CD8-positive, alpha-beta memory T cell (primary cell): ENCODE data around the gene RRN3. TPM values are rescaled to one million over a fixed set of nuclear protein-coding genes. Genes with fewer than 3 reads are reported as not detected.
"Not testable (repeated sequence)": the region's sequence is repeated elsewhere in the genome, so short reads cannot be mapped to it uniquely, and the experiment has no call there.

Source experiments
- CTCF ChIA-PET: fragments of 350-600 bp; sonication (Branson Sonifier 250); formaldehyde crosslinking; loops from one replicate; lab custom pipeline; 2021; ENCODE audit warnings: antibody characterized with exemption; lab: Charles Lee
- POLR2A ChIA-PET: fragments of 350-600 bp; sonication (Branson Sonifier 250); formaldehyde crosslinking; loops from one replicate; lab custom pipeline; 2021; ENCODE audit warnings: antibody characterized with exemption; lab: Charles Lee
- DNase-seq, 5 donors: peaks; one replicate each; pipeline versions ENCODE4 v3.0.0 to v3.0.0-alpha.2; 2020 to 2022; ENCODE audit warnings: mixed read lengths in 1 of 5
- H3K27ac ChIP-seq: one replicate; pipeline ENCODE4 v1.7.0; 2013; ENCODE audit warnings: low read depth, mild to moderate bottlenecking, low read length, moderate library complexity
- H3K27me3 ChIP-seq: 2 replicates; pipeline ENCODE4 v1.7.0; 2013; ENCODE audit warnings: low read length, mild to moderate bottlenecking; ENCODE audit not compliant: insufficient read depth, poor library complexity, severe bottlenecking
- H3K36me3 ChIP-seq: 2 replicates; pipeline ENCODE4 v1.7.0; 2013; ENCODE audit warnings: mild to moderate bottlenecking, low read length, moderate library complexity; ENCODE audit not compliant: insufficient read depth
- H3K4me1 ChIP-seq: 2 replicates; pipeline ENCODE4 v1.7.0; 2013; ENCODE audit warnings: mild to moderate bottlenecking, low read length, moderate library complexity; ENCODE audit not compliant: insufficient read depth
- H3K4me3 ChIP-seq: 2 replicates; pipeline ENCODE4 v1.7.0; 2013; ENCODE audit warnings: mild to moderate bottlenecking, low read length
- H3K9me3 ChIP-seq: 2 replicates; pipeline ENCODE4 v1.7.0; 2013; ENCODE audit warnings: mild to moderate bottlenecking, low read length
- H3K27ac Mint-ChIP-seq, 8 donors: one replicate each; pipeline ENCODE4 v1.8.0; 2020 to 2021; ENCODE audit warnings: mixed read lengths in 8 of 8, mild to moderate bottlenecking in 6 of 8, inconsistent platforms in 3 of 8, moderate library complexity in 3 of 8
- H3K27me3 Mint-ChIP-seq, 2 donors: one replicate each; pipeline ENCODE4 v1.8.0; 2020 to 2021; ENCODE audit warnings: mixed read lengths in 2 of 2, mild to moderate bottlenecking in 1 of 2, moderate library complexity in 1 of 2
- H3K36me3 Mint-ChIP-seq, 3 donors: one replicate each; pipeline ENCODE4 v1.8.0; 2020 to 2021; ENCODE audit warnings: mixed read lengths in 3 of 3, inconsistent platforms in 1 of 3, mild to moderate bottlenecking in 1 of 3
- H3K4me1 Mint-ChIP-seq, 3 donors: one replicate each; pipeline ENCODE4 v1.8.0; 2020 to 2021; ENCODE audit warnings: mixed read lengths in 3 of 3, inconsistent platforms in 1 of 3, mild to moderate bottlenecking in 1 of 3
- H3K4me3 Mint-ChIP-seq, 7 donors: one replicate each; pipeline ENCODE4 v1.8.0; 2020 to 2021; ENCODE audit warnings: mixed read lengths in 7 of 7, mild to moderate bottlenecking in 6 of 7, moderate library complexity in 4 of 7, inconsistent platforms in 2 of 7
- H3K9me3 Mint-ChIP-seq, 5 donors: one replicate each; pipeline ENCODE4 v1.8.0; 2020 to 2022; ENCODE audit warnings: mixed read lengths in 5 of 5, mild to moderate bottlenecking in 3 of 5, moderate library complexity in 2 of 5, inconsistent platforms in 1 of 5
- polyA plus RNA-seq: library from polyadenylated mRNA; unstranded; fragments of 300-500 nt; fragmentation: Illumina TruSeq; gene quantifications from one replicate; pipeline ENCODE4 v1.2.3, GENCODE V29; 2021
- total RNA-seq, 2 experiments: library from RNA; stranded (reverse); gene quantifications; one replicate each; pipeline ENCODE4 v1.2.3, GENCODE V29; 2021

Gene RRN3
- total and polyA plus RNA-seq, 3 experiments from 2014 or later, result 30.2 to 58.4 (median 58.3) TPM

DNA sequence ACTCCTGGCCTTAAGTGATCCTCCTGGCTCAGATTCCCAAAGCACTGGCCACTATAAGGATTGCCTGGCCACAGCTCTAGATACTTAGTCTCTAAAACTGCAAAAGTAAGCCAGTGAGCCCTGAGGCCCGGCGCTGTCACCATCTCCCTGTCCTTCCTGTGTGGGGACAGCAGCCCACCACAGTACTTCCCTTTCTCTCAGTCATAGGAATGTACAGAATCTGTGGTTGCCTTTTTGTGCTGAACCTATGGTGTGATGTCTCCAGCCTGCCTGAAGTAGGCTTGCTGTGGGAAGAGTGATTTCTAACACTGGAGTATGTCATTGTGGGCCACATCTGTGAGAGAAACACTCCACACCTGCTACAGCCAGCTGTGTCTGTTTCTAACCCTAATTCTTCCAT is 62.9 kb downstream of the RRN3 start:
- peaks cover 47% of the 10 kb centered on the region for H3K36me3 ChIP-seq
- H3K27me3 Mint-ChIP-seq, result no peaks in the 10 kb centered on the region
- no peak overlapping the region for H3K27ac ChIP-seq
- H3K27ac Mint-ChIP-seq, result peak overlapping the region; percentile 51 to 88 (median 72)
- CTCF ChIA-PET, result interaction anchor here (0.6 to 1.4 kb wide), 2 partner anchors 15 to 22 kb away, joined by 3 read pairs; no protein-coding TSS in a partner anchor
- POLR2A ChIA-PET, result no interaction called here
- H3K4me1 Mint-ChIP-seq, result peaks cover 22 to 28% (median 22%) of the 10 kb centered on the region in 3 donors
- peaks cover 3% of the 10 kb centered on the region for H3K4me1 ChIP-seq
- H3K4me3 Mint-ChIP-seq, result peak overlapping the region in 4 of 7 donors; percentile 10 to 64 (median 38)
- H3K9me3 Mint-ChIP-seq, result no peaks in the 10 kb centered on the region
- no peak overlapping the region for H3K4me3 ChIP-seq
- no peaks in the 10 kb centered on the region for H3K9me3 ChIP-seq
- H3K36me3 Mint-ChIP-seq, result peaks cover 5 to 89% (median 27%) of the 10 kb centered on the region in 3 donors
- H3K27me3 ChIP-seq, result no peaks in the 10 kb centered on the region
- no peak for DNase-seq

GRCh38 chr16:15029749-15030148 is 64.3 kb downstream of the RRN3 start:
- H3K4me3 ChIP-seq, CTCF ChIA-PET, H3K4me3 Mint-ChIP-seq, H3K9me3 Mint-ChIP-seq, H3K4me1 ChIP-seq, POLR2A ChIA-PET, DNase-seq, H3K27ac ChIP-seq, H3K27me3 Mint-ChIP-seq, H3K27me3 ChIP-seq, H3K27ac Mint-ChIP-seq, H3K9me3 ChIP-seq: not testable (repeated sequence)
- Mint-ChIP-seq H3K36me3 (peaks cover 5 to 87% (median 31%) of the 10 kb centered on the region in 3 donors), H3K4me1 (peaks cover 22 to 36% (median 24%) of the 10 kb centered on the region in 3 donors)
- peaks cover 40% of the 10 kb centered on the region for H3K36me3 ChIP-seq

DNA sequence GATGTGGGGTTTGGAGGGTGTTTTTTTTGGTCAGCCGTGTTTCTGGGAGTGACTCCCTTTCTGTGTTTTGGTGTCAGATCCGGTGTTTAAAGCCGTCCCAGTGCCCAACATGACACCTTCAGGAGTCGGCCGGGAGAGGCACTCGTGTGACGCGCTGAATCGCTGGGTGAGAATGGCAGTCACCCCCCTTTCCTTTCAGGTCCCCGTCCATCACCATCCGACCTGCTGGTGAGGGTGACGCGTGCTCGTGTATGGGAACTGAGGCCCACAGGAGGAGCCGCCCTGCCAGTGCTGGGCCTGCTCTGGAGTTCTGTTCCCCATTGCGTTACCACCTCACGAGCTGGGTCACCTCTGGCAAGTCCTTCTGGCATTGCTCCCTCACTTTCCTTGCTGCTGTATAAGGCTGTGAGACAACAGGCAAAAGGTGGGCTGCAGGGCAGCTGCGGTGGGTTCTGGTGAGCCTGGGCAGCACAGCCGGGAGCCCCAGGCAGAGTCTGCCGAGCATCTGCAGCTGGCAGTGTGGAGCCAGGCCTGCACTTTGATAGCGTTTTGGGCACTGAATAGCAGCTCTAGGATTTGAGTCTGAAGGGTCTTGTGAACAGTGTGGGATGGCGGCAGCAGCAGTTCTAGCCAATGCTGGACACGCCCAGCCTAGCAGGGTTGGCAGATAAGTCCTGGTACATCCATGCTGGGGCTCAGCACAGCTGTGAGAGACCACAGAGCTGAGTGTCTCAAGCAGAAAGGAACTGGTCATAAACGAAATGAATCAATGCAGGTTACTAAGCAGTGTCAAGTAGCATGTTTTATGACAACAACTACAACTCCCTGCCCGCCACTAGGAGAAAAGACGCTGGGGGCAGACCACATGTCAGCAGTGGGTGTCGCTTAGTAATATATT is 65.0 kb downstream of the RRN3 start:
- H3K27me3 Mint-ChIP-seq, DNase-seq, H3K4me1 ChIP-seq, CTCF ChIA-PET, H3K4me3 ChIP-seq, POLR2A ChIA-PET, H3K4me3 Mint-ChIP-seq, H3K27me3 ChIP-seq, H3K27ac ChIP-seq, H3K9me3 Mint-ChIP-seq, H3K9me3 ChIP-seq: not testable (repeated sequence)
- peaks cover 34% of the 10 kb centered on the region for H3K36me3 ChIP-seq
- Mint-ChIP-seq H3K27ac (peak overlapping the region in 6 of 8 donors; percentile 9 to 60 (median 25)), H3K36me3 (peaks cover 5 to 87% (median 29%) of the 10 kb centered on the region in 3 donors), H3K4me1 (peaks cover 22 to 39% (median 25%) of the 10 kb centered on the region in 3 donors)

- H3K4me1 ChIP-seq, POLR2A ChIA-PET, H3K9me3 Mint-ChIP-seq, H3K27me3 ChIP-seq, H3K9me3 ChIP-seq, H3K4me3 Mint-ChIP-seq, H3K27ac ChIP-seq, H3K27me3 Mint-ChIP-seq, CTCF ChIA-PET, DNase-seq, H3K4me3 ChIP-seq: not testable (repeated sequence)
- Mint-ChIP-seq H3K4me1 (peaks cover 22 to 39% (median 25%) of the 10 kb centered on the region in 3 donors), H3K36me3 (peaks cover 5 to 87% (median 28%) of the 10 kb centered on the region in 3 donors), H3K27ac (peak overlapping the region in 6 of 8 donors; percentile 12 to 60 (median 44))
- H3K36me3 ChIP-seq, result peaks cover 27% of the 10 kb centered on the region
Observed at GRCh38 chr16:15028345-15028715, 65.7 kb downstream of the RRN3 start.

DNA sequence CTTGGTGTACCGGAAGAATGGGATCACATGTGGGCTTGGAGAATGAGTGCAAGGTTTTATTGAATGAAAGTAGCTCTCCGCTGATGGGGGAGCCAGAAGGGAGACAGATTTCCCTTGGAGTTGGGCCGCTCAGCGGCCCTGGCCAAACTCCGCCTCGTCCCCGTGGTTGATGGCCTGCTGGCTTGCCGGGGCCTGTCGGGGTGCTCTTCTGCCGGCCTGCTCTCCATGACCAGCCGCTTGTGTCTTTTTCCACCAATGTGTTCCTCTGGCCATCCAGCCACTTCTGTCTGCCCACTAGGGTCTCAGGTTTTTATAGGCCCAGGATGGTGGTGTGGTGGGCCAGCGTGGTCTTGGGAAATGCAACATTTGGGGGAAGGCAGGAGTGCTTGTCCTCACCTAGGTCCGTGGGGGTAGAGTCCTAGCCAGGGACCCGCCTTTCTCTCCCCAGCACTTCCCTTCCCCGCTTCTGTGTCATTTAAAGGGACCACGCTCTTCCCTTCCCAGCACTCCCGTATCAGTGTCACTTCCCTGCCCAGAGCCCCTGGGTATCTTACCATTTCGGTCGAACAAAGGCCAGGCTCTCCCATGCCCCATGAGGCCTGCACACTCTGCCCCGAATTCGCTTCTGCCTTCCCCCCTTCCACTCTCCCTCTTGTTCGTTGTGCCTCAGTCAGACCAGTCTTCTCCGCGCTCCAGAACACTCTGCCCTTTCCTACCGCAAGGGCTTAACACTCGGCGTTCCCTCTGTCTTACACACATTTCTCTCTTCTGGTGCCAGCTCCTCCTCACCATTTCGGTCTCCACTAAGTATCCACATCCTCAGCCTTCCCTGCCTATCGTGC is 66.3 kb downstream of the RRN3 start:
- Mint-ChIP-seq H3K36me3 (peaks cover 5 to 87% (median 25%) of the 10 kb centered on the region in 3 donors), H3K4me1 (peaks cover 22 to 37% (median 25%) of the 10 kb centered on the region in 3 donors), H3K27ac (peak overlapping the region in 5 of 8 donors; percentile 12 to 56 (median 38))
- H3K27me3 ChIP-seq, POLR2A ChIA-PET, DNase-seq, H3K27me3 Mint-ChIP-seq, H3K4me3 ChIP-seq, CTCF ChIA-PET, H3K4me3 Mint-ChIP-seq, H3K4me1 ChIP-seq, H3K9me3 Mint-ChIP-seq, H3K9me3 ChIP-seq, H3K27ac ChIP-seq: not testable (repeated sequence)
- H3K36me3 ChIP-seq, result peaks cover 21% of the 10 kb centered on the region

DNA sequence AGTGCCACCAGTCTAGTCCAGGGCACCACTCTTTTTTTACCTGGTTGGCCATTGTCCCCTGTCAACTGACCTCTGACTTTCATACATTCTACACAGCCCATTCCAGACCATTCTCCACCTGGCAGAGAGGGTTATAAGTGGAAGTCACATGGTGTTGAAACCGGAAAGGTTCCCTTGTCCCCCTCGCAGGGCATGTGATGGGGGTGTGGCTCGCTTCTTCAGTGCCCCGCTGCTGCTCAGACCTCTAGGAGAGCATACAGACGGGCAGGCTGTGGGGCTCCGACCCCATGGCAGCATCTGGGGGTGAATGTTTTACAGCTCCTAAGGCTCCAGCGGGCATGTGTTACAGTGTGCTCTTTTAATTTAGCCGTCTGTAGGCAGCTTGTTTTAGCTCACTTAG is 67.0 kb downstream of the RRN3 start:
- H3K27me3 ChIP-seq, POLR2A ChIA-PET, DNase-seq, H3K9me3 Mint-ChIP-seq, H3K4me3 ChIP-seq, H3K27ac ChIP-seq, H3K4me1 ChIP-seq, H3K4me3 Mint-ChIP-seq, CTCF ChIA-PET, H3K27me3 Mint-ChIP-seq, H3K9me3 ChIP-seq: not testable (repeated sequence)
- H3K4me1 Mint-ChIP-seq, result peaks cover 20 to 39% (median 25%) of the 10 kb centered on the region in 3 donors
- H3K36me3 ChIP-seq, result peaks cover 14% of the 10 kb centered on the region
- peaks cover 5 to 87% (median 23%) of the 10 kb centered on the region in 3 donors for H3K36me3 Mint-ChIP-seq
- H3K27ac Mint-ChIP-seq, result peak overlapping the region in 1 of 8 donors; percentile 77

DNA sequence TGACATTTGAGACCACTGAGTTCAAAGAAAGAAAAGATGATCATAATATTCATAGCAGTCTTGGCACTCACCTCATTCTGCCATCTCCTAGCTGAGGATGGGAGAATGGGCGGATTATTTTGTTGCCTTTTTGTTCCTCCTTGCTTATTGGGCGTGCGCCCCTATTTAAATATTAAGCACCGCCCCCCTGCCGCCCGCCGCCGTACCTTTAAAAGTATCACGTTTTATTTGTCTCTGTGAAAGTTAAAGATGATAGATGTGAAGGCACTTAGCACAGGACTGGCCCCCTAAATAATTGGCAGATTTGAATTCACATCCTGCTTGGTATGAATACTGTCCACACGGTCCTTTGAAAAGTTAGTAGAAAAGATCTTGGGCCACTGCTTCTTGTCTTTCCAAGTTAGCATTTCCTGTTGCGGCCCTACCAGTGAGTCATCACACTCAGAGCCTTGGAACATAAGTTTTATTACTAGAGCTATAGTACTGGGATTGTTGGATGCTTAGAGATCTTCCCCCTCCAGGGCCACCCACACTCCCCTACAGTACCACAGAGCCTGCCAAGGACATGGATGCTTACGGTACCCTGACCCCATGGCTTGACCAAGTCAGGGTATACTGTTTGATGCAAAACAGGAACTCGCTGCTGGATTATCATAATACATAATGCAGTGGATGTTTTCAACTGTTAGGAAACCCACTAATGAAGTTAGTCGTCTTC is 68.7 kb downstream of the RRN3 start:
- H3K9me3 ChIP-seq, POLR2A ChIA-PET, H3K27me3 ChIP-seq, H3K27ac ChIP-seq, DNase-seq, H3K4me3 ChIP-seq, H3K4me3 Mint-ChIP-seq, CTCF ChIA-PET, H3K27me3 Mint-ChIP-seq, H3K36me3 ChIP-seq, H3K9me3 Mint-ChIP-seq, H3K4me1 ChIP-seq: not testable (repeated sequence)
- H3K27ac Mint-ChIP-seq, result peak overlapping the region in 5 of 8 donors; percentile 7 to 80 (median 19)
- peaks cover 0 to 81% (median 20%) of the 10 kb centered on the region in 3 donors for H3K36me3 Mint-ChIP-seq
- H3K4me1 Mint-ChIP-seq, result peaks cover 12 to 32% (median 19%) of the 10 kb centered on the region in 3 donors
